HG02885 (cell line): ENCODE measurements around the gene MACROD2.

Source experiments
- ATAC-seq: cut with Tn5 transposase; IDR thresholded peaks from one replicate; pipeline ENCODE4 v1.9.1; 2021; ENCODE audit warnings: mild to moderate bottlenecking; ENCODE audit not compliant: unreplicated experiment, poor library complexity

Gene MACROD2

GRCh38 chr20:14777591-14777990 is 782.3 kb downstream of the MACROD2 start:
- ATAC-seq: no peak

GRCh38 chr20:14778096-14778495 is 782.8 kb downstream of the MACROD2 start:
- ATAC-seq: no peak

GRCh38 chr20:14778875-14779274 is 783.6 kb downstream of the MACROD2 start:
- no peak for ATAC-seq

- ATAC-seq: no peak
Observed at GRCh38 chr20:14780508-14780907, 785.2 kb downstream of the MACROD2 start.

GRCh38 chr20:14782731-14783130 is 787.4 kb downstream of the MACROD2 start:
- ATAC-seq: no peak

- no peak for ATAC-seq
Observed at GRCh38 chr20:14783766-14784165, 788.5 kb downstream of the MACROD2 start.

- no peak for ATAC-seq
Observed at GRCh38 chr20:14785065-14785743, 789.9 kb downstream of the MACROD2 start.

GRCh38 chr20:14790190-14790589 is 794.9 kb downstream of the MACROD2 start:
- no peak for ATAC-seq

- ATAC-seq: no peak
Observed at GRCh38 chr20:14790771-14791620, 795.7 kb downstream of the MACROD2 start.

- ATAC-seq: no peak
Observed at GRCh38 chr20:14792915-14793314, 797.6 kb downstream of the MACROD2 start.

GRCh38 chr20:14799545-14800216 is 804.4 kb downstream of the MACROD2 start:
- no peak for ATAC-seq

- ATAC-seq: no peak
Observed at GRCh38 chr20:14800707-14801425, 805.5 kb downstream of the MACROD2 start.

- no peak for ATAC-seq
Observed at GRCh38 chr20:14801591-14802325, 806.4 kb downstream of the MACROD2 start.

- no peak for ATAC-seq
Observed at GRCh38 chr20:14807224-14807623, 811.9 kb downstream of the MACROD2 start.

GRCh38 chr20:14815340-14815739 is 820.0 kb downstream of the MACROD2 start:
- no peak for ATAC-seq

GRCh38 chr20:14816471-14816870 is 821.2 kb downstream of the MACROD2 start:
- ATAC-seq: no peak

GRCh38 chr20:14817101-14817500 is 821.8 kb downstream of the MACROD2 start:
- no peak for ATAC-seq

GRCh38 chr20:14820771-14821170 is 825.5 kb downstream of the MACROD2 start:
- ATAC-seq: no peak

- ATAC-seq: no peak
Observed at GRCh38 chr20:14821251-14821650, 825.9 kb downstream of the MACROD2 start.

- ATAC-seq: no peak
Observed at GRCh38 chr20:14824996-14825395, 829.7 kb downstream of the MACROD2 start.
